Thymus (tissue), 14 donors: ENCODE results near the gene NUP62. TPM values are rescaled to one million over a fixed set of nuclear protein-coding genes. Genes with fewer than 3 reads are reported as not detected.

ENCODE experiments used
- DNase-seq, 9 donors: peaks; one replicate each; pipeline ENCODE4 v3.0.0-alpha.2; 2013; ENCODE audit warnings: low spot score in 9 of 9, low read depth in 6 of 9, missing footprints in 1 of 9
- H3K27ac ChIP-seq, 2 donors: one replicate each; pipeline ENCODE4 v1.5.1; 2013; ENCODE audit warnings: control low read depth in 1 of 2, low read depth in 1 of 2, low read length in 1 of 2, mild to moderate bottlenecking in 1 of 2, moderate library complexity in 1 of 2
- H3K27me3 ChIP-seq, 2 donors: one replicate each; pipeline ENCODE4 v1.5.1; 2013; ENCODE audit warnings: low read length in 1 of 2; ENCODE audit not compliant: control insufficient read depth in 2 of 2, insufficient read depth in 1 of 2
- H3K36me3 ChIP-seq, 2 donors: one replicate each; pipeline ENCODE4 v1.5.1; 2013; ENCODE audit warnings: low read length in 1 of 2, mild to moderate bottlenecking in 1 of 2, moderate library complexity in 1 of 2; ENCODE audit not compliant: control insufficient read depth in 2 of 2, insufficient read depth in 2 of 2
- H3K4me1 ChIP-seq, 2 donors: one replicate each; pipeline ENCODE4 v1.5.1; 2013; ENCODE audit warnings: low read length in 2 of 2; ENCODE audit not compliant: control insufficient read depth in 2 of 2, insufficient read depth in 2 of 2
- H3K4me3 ChIP-seq, 2 donors: one replicate each; pipeline ENCODE4 v1.5.1; 2013; ENCODE audit warnings: low read length in 2 of 2, control low read depth in 1 of 2, mild to moderate bottlenecking in 1 of 2
- H3K9me3 ChIP-seq, 2 donors: one replicate each; pipeline ENCODE4 v1.5.1; 2013; ENCODE audit warnings: low read length in 1 of 2, mild to moderate bottlenecking in 1 of 2; ENCODE audit not compliant: control insufficient read depth in 2 of 2, insufficient read depth in 1 of 2
- WGBS: extraction: QIAGEN DNeasy Blood & Tissue Kit; methylation state at CpG from one replicate; pipeline ENCODE4 v1.1.7; 2013; 5-methylcytosine and 5-hydroxymethylcytosine counted together
- long read RNA-seq, 10 donors: transcript quantifications; one replicate each; lab custom pipeline, GENCODE V29; 2026
- polyA plus RNA-seq: library from polyadenylated mRNA; stranded (reverse); fragments of 200-250 nt; gene quantifications from one replicate; pipeline ENCODE4 v1.2.3, GENCODE V29; 2013
- total RNA-seq: library from RNA; stranded (reverse); fragments of 120-200 nt; gene quantifications from one replicate; pipeline ENCODE4 v1.2.4, GENCODE V29; 2013
- donor health status: healthy.

The NUP62 gene
- 46.7 TPM for total RNA-seq
- 24.9 TPM for polyA plus RNA-seq
- long read RNA-seq, donor 1, partial matches to known transcripts = 0 of 3 reads
- long read RNA-seq, donor 1, other reads (novel, unspliced or antisense) = 0 of 3 reads
- long read RNA-seq, donor 2, transcript NUP62-202 (2 exons, 3,479 nt) = major isoform, 39 of 83 reads
- long read RNA-seq, donor 2, transcript NUP62-211 (3 exons, 2,053 nt) = minor isoform, 14 of 83 reads
- long read RNA-seq, donor 2, transcript NUP62-201 (3 exons, 2,870 nt) = minor isoform, 21 of 83 reads
- long read RNA-seq, donor 2, partial matches to known transcripts = 0 of 83 reads
- long read RNA-seq, donor 2, other reads (novel, unspliced or antisense) = 6 of 83 reads
- long read RNA-seq, donor 3, transcript NUP62-201 (3 exons, 2,870 nt) = minor isoform, 9 of 28 reads
- long read RNA-seq, donor 3, transcript NUP62-202 (2 exons, 3,479 nt) = major isoform, 12 of 28 reads
- long read RNA-seq, donor 3, partial matches to known transcripts = 0 of 28 reads
- long read RNA-seq, donor 3, other reads (novel, unspliced or antisense) = 0 of 28 reads
- long read RNA-seq, donor 4, transcript NUP62-202 (2 exons, 3,479 nt) = major isoform, 5 of 43 reads
- long read RNA-seq, donor 4, transcript NUP62-211 (3 exons, 2,053 nt) = major isoform, 5 of 43 reads
- long read RNA-seq, donor 4, partial matches to known transcripts = 25 of 43 reads
- long read RNA-seq, donor 4, other reads (novel, unspliced or antisense) = 0 of 43 reads
- long read RNA-seq, donor 5, transcript NUP62-211 (3 exons, 2,053 nt) = minor isoform, 8 of 42 reads
- long read RNA-seq, donor 5, transcript NUP62-201 (3 exons, 2,870 nt) = minor isoform, 8 of 42 reads
- long read RNA-seq, donor 5, transcript NUP62-202 (2 exons, 3,479 nt) = major isoform, 14 of 42 reads
- long read RNA-seq, donor 5, transcript NUP62-208 (2 exons, 3,590 nt) = minor isoform, 8 of 42 reads
- long read RNA-seq, donor 5, partial matches to known transcripts = 0 of 42 reads
- long read RNA-seq, donor 5, other reads (novel, unspliced or antisense) = 0 of 42 reads
- long read RNA-seq, donor 6, transcript NUP62-202 (2 exons, 3,479 nt) = major isoform, 17 of 28 reads
- long read RNA-seq, donor 6, partial matches to known transcripts = 0 of 28 reads
- long read RNA-seq, donor 6, other reads (novel, unspliced or antisense) = 0 of 28 reads
- long read RNA-seq, donor 7, transcript NUP62-202 (2 exons, 3,479 nt) = major isoform, 8 of 13 reads
- long read RNA-seq, donor 7, partial matches to known transcripts = 0 of 13 reads
- long read RNA-seq, donor 7, other reads (novel, unspliced or antisense) = 0 of 13 reads
- long read RNA-seq, donor 8, transcript NUP62-202 (2 exons, 3,479 nt) = major isoform, 5 of 14 reads
- long read RNA-seq, donor 8, transcript NUP62-201 (3 exons, 2,870 nt) = major isoform, 5 of 14 reads
- long read RNA-seq, donor 8, partial matches to known transcripts = 0 of 14 reads
- long read RNA-seq, donor 8, other reads (novel, unspliced or antisense) = 0 of 14 reads
- long read RNA-seq, donor 9, transcript NUP62-208 (2 exons, 3,590 nt) = minor isoform, 5 of 26 reads
- long read RNA-seq, donor 9, transcript NUP62-202 (2 exons, 3,479 nt) = major isoform, 15 of 26 reads
- long read RNA-seq, donor 9, partial matches to known transcripts = 0 of 26 reads
- long read RNA-seq, donor 9, other reads (novel, unspliced or antisense) = 0 of 26 reads
- long read RNA-seq, donor 10, transcript NUP62-202 (2 exons, 3,479 nt) = major isoform, 18 of 30 reads
- long read RNA-seq, donor 10, transcript NUP62-201 (3 exons, 2,870 nt) = minor isoform, 5 of 30 reads
- long read RNA-seq, donor 10, partial matches to known transcripts = 0 of 30 reads
- long read RNA-seq, donor 10, other reads (novel, unspliced or antisense) = 0 of 30 reads

GRCh38 chr19:49929121-49929610 is at the start of gene NUP62, which contains the start of gene ATF5:
Gene NUP62 (minus strand): TSS chr19:49929504. CDS start chr19:49909807, 19,697 bp downstream.
Gene ATF5 (plus strand): TSS chr19:49929205. CDS start chr19:49930851, 1,646 bp downstream.
- Histone ChIP-seq H3K27me3 (no peaks in the 10 kb centered on the region), H3K36me3 (peaks cover 18 to 36% of the 10 kb centered on the region in 2 donors), H3K9me3 (peaks cover 0 to 3% of the 10 kb centered on the region in 2 donors), H3K27ac (peak within 1 kb of the TSS; percentile 99 to 100), H3K4me1 (peaks cover 13 to 61% of the 10 kb centered on the region in 2 donors), H3K4me3 (peak within 1 kb of the TSS; percentile 84 to 87)
- peak in 7 of 9 donors; percentile 81 to 95 (median 91) for DNase-seq
- WGBS = under 1% methylated on average over 48 of the region's 48 CpGs

GRCh38 chr19:49978324-49978723 is 49.0 kb upstream of the NUP62 start:
- Histone ChIP-seq H3K4me3 (no peak overlapping the region), H3K36me3 (peaks cover 27 to 44% of the 10 kb centered on the region in 2 donors), H3K27ac (no peak overlapping the region), H3K9me3 (no peaks in the 10 kb centered on the region), H3K4me1 (no peaks in the 10 kb centered on the region), H3K27me3 (no peaks in the 10 kb centered on the region)
- WGBS = 97% methylated on average over 11 of the region's 11 CpGs
- DNase-seq = no peak

GRCh38 chr19:49977881-49978280 is 48.6 kb upstream of the NUP62 start:
- 90% methylated on average over 18 of the region's 18 CpGs for WGBS
- H3K36me3 ChIP-seq = peaks cover 27 to 44% of the 10 kb centered on the region in 2 donors
- no peaks in the 10 kb centered on the region for H3K4me1 ChIP-seq
- no peak overlapping the region for H3K4me3 ChIP-seq
- no peak for DNase-seq
- no peaks in the 10 kb centered on the region for H3K27me3 ChIP-seq
- H3K27ac ChIP-seq = no peak overlapping the region
- no peaks in the 10 kb centered on the region for H3K9me3 ChIP-seq

GRCh38 chr19:49977076-49977475 is 47.8 kb upstream of the NUP62 start:
- Histone ChIP-seq H3K36me3 (peaks cover 25 to 43% of the 10 kb centered on the region in 2 donors), H3K27me3 (peaks cover 0 to 2% of the 10 kb centered on the region in 2 donors), H3K4me3 (no peak overlapping the region), H3K9me3 (no peaks in the 10 kb centered on the region), H3K27ac (no peak overlapping the region), H3K4me1 (no peaks in the 10 kb centered on the region)
- DNase-seq = no peak
- 95% methylated on average over 13 of the region's 13 CpGs for WGBS

GRCh38 chr19:49976496-49976895 is 47.2 kb upstream of the NUP62 start:
- DNase-seq = no peak
- Histone ChIP-seq H3K9me3 (no peaks in the 10 kb centered on the region), H3K27ac (no peak overlapping the region), H3K4me1 (no peaks in the 10 kb centered on the region), H3K4me3 (no peak overlapping the region), H3K27me3 (peaks cover 0 to 2% of the 10 kb centered on the region in 2 donors), H3K36me3 (peaks cover 20 to 37% of the 10 kb centered on the region in 2 donors)
- 97% methylated on average over 3 of the region's 3 CpGs for WGBS

- DNase-seq = no peak
- Histone ChIP-seq H3K9me3 (no peaks in the 10 kb centered on the region), H3K4me1 (no peaks in the 10 kb centered on the region), H3K27ac (no peak overlapping the region), H3K36me3 (peaks cover 20 to 37% of the 10 kb centered on the region in 2 donors), H3K27me3 (peaks cover 0 to 2% of the 10 kb centered on the region in 2 donors), H3K4me3 (no peak overlapping the region)
- 96% methylated on average over 7 of the region's 7 CpGs for WGBS
Measured at GRCh38 chr19:49975051-49975450, 45.7 kb upstream of the NUP62 start.

- no peak for DNase-seq
- Histone ChIP-seq H3K36me3 (peaks cover 20 to 36% of the 10 kb centered on the region in 2 donors), H3K4me1 (no peaks in the 10 kb centered on the region), H3K27ac (no peak overlapping the region), H3K27me3 (peaks cover 0 to 3% of the 10 kb centered on the region in 2 donors), H3K4me3 (no peak overlapping the region), H3K9me3 (no peaks in the 10 kb centered on the region)
- WGBS = 89% methylated on average over 18 of the region's 18 CpGs
Measured at GRCh38 chr19:49973987-49974386, 44.7 kb upstream of the NUP62 start.
